ENCODE measurements around the gene CABP1. TPM values are rescaled to one million over a fixed set of nuclear protein-coding genes. Genes with fewer than 3 reads are reported as not detected.
A peak's percentile ranks its signal among the peaks of the same experiment; 100 is the strongest.
"Not testable (repeated sequence)": the region's sequence is repeated elsewhere in the genome, so short reads cannot be mapped to it uniquely, and the experiment has no call there.

CABP1 gene
- 1.7 TPM for polyA plus RNA-seq (2013, experiment 1 of 2; ENCODE audit: insufficient read length)
- polyA plus RNA-seq (2013, experiment 2 of 2; ENCODE audit: insufficient read length): 1.6 TPM

- no peak for DNase-seq
Observed at GRCh38 chr12:120639771-120640721, at the start of gene CABP1. TSS of gene CABP1 (plus strand) at chr12:120640626. CDS start at chr12:120640686, 60 bp downstream.

GRCh38 chr12:120590741-120591407 is 49.6 kb upstream of the CABP1 start:
- no peak for DNase-seq

GRCh38 chr12:120592121-120593049 is 48.0 kb upstream of the CABP1 start:
- no peak for DNase-seq

GRCh38 chr12:120596901-120597300 is 43.5 kb upstream of the CABP1 start:
- DNase-seq: no peak

- DNase-seq: no peak
Observed at GRCh38 chr12:120597861-120598260, 42.6 kb upstream of the CABP1 start.

GRCh38 chr12:120598674-120599463 is 41.6 kb upstream of the CABP1 start:
- DNase-seq: peak; percentile 12

GRCh38 chr12:120599672-120600552 is 40.5 kb upstream of the CABP1 start:
- no peak for DNase-seq

- not testable (repeated sequence) for DNase-seq
Observed at GRCh38 chr12:120602416-120602815, 38.0 kb upstream of the CABP1 start.

DNA sequence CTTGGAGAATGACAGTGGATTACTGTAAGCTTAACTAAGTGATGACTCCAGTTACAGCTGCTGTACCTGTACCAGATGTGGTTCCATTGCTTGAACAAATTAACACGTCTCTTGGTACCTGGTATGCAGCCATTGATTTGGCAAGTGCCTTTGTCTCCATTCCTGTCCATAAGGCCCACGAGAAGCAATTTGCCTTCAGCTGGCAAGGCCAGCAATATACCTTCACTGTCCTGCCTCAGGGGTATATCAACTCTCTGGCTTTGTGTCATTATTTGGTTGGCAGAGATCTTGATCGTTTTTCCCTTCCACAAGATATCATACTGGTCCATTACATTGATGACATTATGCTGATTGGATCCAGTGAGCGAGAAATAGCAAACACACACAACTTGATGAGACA is 29.9 kb upstream of the CABP1 start:
- no peak for DNase-seq

DNA sequence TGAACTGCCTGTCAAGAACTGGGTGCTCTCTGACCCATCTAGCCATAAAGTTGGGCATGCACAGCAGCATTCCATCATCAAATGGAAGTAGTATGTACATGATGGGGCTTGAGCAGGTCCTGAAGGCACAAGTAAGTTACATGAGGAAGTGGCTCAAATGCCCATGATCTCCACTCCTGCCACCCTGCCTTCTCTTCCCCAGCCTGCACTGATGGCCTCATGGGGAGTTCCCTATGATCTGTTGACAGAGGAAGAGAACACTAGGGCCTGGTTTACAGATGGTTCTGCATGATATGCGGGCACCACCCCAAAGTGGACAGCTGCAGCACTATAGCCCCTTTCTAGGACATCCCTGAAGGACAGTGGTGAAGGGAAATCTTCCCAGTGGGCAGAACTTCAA is 28.9 kb upstream of the CABP1 start:
- not testable (repeated sequence) for DNase-seq

- no peak for DNase-seq
Observed at GRCh38 chr12:120614848-120615247, 25.6 kb upstream of the CABP1 start.

GRCh38 chr12:120617193-120617592 is 23.2 kb upstream of the CABP1 start:
- not testable (repeated sequence) for DNase-seq

DNA sequence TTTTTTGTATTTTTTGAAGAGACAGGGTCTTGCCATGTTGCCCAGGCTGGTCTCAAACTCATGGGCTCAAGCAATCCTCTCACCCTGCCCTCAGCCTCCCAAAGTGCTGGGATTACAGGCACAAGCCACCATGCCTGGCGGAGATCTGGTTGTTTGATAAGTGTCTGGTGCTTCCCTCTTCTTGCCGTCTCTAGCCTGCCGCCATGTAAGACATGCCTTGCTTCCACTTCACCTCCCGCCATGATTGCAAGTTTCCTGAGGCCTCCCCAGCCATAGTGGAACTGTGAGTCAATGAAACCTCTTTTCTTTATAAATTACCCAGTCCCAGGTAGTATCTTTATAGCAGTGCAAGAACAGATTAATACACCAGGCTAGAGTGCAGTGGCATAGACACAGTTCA is 22.7 kb upstream of the CABP1 start:
- DNase-seq: not testable (repeated sequence)

- DNase-seq: no peak
Observed at GRCh38 chr12:120618954-120619615, 21.3 kb upstream of the CABP1 start.

DNA sequence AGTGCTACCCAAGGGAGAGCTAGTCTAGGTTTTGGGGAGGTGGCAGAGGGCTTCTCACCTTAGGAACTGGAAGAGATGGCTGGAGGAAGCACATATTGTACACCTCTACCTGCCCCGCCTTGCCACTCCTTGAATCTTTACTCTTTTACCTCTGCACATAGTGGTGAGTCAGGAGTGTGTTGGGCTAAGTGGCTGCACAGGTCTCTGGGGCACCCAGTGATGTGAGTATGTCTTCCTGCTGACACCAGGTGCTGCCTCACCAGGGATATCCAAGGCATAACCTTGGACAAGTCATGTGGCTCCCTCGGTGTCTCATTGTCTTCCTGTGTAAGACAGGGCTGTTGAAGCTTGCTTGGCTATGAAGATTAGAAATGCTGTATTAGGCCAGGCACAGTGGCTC is 19.8 kb upstream of the CABP1 start:
- DNase-seq: no peak

DNA sequence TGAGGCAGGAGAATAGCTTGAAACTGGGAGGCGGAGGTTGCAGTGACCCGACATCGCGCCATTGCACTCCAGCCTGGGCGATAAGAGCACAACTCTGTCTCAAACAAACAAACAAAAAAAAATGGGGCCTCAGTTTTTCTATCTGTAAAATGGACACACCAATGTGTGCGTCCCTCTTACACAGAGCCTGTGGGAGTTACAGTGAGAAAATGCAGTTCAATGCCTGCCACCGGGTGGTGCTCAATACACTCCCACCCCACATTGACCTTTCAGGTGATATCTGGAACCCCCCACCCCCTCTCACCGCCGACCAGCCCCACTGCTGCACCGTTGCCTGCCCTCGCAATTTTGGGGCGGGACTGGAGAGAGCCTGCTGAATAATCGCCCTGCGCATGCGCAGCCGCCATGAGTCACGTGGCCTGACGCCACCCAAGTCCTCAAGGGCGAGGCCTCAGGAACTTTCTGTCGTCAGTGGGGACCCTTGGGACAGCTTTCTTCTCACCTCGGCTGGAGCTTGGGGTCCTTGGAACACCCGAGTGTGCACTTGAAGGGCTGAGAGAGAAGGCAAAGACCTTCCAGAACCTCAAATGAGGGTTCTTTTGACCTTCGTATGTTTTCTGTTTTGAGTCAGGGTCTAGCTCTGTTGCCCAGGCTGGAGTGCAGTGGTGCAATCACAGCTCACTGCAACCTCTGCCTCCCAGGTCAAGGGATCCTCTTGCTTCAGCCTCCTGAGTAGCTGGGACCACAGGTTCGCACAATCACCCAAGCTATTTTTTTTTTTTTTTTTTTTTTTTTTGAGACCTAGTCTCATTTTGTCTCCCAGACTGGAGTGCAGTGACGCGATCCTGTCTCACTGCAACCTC is 14.6 kb upstream of the CABP1 start:
- DNase-seq: no peak

GRCh38 chr12:120628919-120629318 is 11.5 kb upstream of the CABP1 start:
- DNase-seq: no peak

DNA sequence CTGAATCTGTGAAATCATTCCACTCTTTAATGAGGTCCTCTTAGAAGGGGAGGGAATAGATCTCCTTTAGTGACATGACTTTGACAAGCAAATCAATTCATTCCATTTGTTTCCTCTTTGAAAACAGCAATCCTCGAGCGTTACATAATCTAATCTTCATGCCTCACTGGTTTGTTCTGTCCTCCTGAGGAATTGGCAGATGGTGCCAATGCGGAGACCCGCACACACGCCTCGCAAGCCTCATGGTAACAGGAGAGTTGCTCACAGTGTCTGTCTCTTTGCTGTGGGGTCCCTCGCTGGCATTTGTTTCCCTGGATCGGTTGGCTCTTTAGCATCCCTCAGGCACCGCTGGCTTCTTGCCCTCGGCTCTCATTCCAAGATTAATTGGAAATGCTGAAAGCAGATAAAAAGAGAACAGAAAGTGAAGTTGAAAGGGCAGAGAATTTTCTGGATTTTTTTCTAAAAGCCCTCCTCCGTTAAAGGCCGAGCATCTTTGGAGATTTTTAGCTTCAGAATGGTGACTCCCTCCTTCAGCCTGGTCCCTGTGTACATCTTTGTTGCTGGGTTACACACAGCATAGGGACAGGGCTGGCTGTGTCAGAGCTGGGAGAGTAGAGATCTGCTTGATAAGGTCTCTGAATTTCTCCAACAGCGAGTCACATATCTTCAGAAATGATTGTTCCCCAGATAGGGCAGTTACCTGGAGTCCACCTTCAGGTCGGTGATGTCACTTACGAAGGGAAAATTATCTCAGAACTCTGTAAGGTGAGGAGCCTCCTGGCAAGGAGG is 10.1 kb upstream of the CABP1 start:
- DNase-seq: no peak

All from fibroblast of skin of abdomen (primary cell).